Ovary (tissue), 3 donors: ENCODE measurements around the gene FXYD4.

Source experiments
- CTCF ChIP-seq, 3 donors: fragments of 450-650 bp in 2 of 3; fragments of 200-600 bp in 1 of 3; IDR thresholded peaks; one replicate each; pipeline versions ENCODE4 v1.5.1 to v1.8.0; 2016 to 2022; ENCODE audit warnings: antibody characterized with exemption in 3 of 3, mild to moderate bottlenecking in 1 of 3
- EP300 ChIP-seq: sonication (generic); formaldehyde crosslinking; IDR thresholded peaks from one replicate; pipeline ENCODE4 v1.6.1; 2017; ENCODE audit warnings: antibody characterized with exemption
- POLR2A ChIP-seq: fragments of 450-650 bp; IDR thresholded peaks from one replicate; pipeline ENCODE4 v1.6.1; 2017; ENCODE audit warnings: antibody characterized with exemption, mild to moderate bottlenecking, moderate library complexity
- donor health status: DM: no; HTN: no; CAD: no.

GRCh38 chr10:43362191-43362839, 9.1 kb upstream of the FXYD4 start:
- TF ChIP-seq POLR2A (peak; percentile 29), CTCF (IDR thresholded peaks at IDR 0.05) (peak; percentile 12 to 53 (median 36)), EP300 (no peak)
